A549 treated with ZK216348 at 1 μM for 4 hours (cell line): ENCODE results near the gene MAGEE1. TPM values are rescaled to one million over a fixed set of nuclear protein-coding genes. Genes with fewer than 3 reads are reported as not detected.

ENCODE experiments used
- total RNA-seq: library from RNA; stranded (reverse); fragments of 200-300 nt; extraction: Qiagen RNA extraction; gene quantifications from 5 replicates; pipeline ENCODE4 v1.2.3, GENCODE V29; 2022; ENCODE audit warnings: low read depth

Gene MAGEE1, protein sequence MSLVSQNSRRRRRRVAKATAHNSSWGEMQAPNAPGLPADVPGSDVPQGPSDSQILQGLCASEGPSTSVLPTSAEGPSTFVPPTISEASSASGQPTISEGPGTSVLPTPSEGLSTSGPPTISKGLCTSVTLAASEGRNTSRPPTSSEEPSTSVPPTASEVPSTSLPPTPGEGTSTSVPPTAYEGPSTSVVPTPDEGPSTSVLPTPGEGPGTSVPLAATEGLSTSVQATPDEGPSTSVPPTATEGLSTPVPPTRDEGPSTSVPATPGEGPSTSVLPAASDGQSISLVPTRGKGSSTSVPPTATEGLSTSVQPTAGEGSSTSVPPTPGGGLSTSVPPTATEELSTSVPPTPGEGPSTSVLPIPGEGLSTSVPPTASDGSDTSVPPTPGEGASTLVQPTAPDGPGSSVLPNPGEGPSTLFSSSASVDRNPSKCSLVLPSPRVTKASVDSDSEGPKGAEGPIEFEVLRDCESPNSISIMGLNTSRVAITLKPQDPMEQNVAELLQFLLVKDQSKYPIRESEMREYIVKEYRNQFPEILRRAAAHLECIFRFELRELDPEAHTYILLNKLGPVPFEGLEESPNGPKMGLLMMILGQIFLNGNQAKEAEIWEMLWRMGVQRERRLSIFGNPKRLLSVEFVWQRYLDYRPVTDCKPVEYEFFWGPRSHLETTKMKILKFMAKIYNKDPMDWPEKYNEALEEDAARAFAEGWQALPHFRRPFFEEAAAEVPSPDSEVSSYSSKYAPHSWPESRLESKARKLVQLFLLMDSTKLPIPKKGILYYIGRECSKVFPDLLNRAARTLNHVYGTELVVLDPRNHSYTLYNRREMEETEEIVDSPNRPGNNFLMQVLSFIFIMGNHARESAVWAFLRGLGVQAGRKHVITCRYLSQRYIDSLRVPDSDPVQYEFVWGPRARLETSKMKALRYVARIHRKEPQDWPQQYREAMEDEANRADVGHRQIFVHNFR
- 3.3 to 4.6 TPM (median 4.4 TPM) in 5 replicates for total RNA-seq

DNA sequence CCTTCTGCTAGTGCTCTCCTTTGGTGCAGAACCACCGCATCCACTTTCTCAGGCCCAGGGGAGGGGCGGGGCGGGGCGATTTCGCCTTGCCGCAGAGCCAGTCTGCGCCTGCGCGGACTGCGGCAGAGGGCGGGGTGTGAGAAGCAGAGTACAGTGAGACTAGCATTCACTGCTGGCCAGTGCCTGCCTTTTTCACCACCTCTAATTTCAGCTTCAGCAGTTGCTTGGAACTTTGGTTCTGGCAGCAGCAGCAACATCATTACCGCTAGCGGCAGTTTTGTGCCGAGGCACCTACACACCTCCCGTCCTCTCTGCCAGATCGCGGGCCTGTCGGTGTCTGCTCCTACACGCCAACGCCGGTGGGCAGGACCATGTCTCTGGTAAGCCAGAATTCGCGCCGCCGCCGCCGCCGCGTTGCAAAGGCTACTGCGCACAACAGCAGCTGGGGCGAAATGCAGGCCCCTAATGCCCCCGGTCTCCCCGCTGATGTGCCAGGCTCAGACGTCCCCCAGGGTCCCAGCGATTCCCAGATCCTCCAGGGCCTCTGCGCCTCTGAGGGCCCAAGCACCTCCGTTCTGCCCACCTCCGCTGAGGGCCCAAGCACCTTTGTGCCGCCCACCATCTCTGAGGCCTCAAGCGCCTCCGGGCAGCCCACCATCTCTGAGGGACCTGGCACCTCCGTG is at the start of gene MAGEE1:
Gene MAGEE1, plus strand, starts transcription at position 151 of the 683 bp plus-strand sequence. Its CDS starts 221 bp downstream, at position 372.

